ENCODE measurements around the gene AQR. TPM values are rescaled to one million over a fixed set of nuclear protein-coding genes. Genes with fewer than 3 reads are reported as not detected.

AQR gene
- polyA plus RNA-seq, 1 of the 3 experiments (the other 2 are of a cell fraction): 11.6 TPM

DNA sequence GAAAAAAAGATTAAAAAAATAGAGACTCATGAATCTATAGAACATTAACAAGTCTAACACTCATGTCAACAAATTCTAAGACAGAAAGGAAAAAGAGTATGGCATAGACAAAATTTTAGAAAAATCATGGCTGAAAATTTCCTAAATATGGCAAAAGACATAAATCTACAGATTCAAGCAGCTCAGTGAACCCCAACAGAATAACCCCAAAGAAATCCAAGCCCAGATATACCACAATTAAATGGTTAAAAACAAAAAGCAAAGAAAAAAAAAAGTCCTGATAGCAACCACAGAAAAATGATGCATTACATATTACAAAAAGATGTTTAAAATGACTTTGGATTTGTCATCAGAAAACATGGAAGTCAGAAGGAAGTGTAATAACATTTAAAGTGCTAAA is 75.6 kb downstream of the AQR start:
- Histone ChIP-seq H4K20me1 (ENCODE audit: insufficient read depth) (no peaks in the 10 kb centered on the region), H3K4me2 (no peak overlapping the region), H3K4me1 (ENCODE audit: control insufficient read depth in 1 of 2, insufficient read depth in 2 of 2, low read depth in 1 of 2, low read length in 1 of 2) (no peaks in the 10 kb centered on the region), H3K27me3 (ENCODE audit: insufficient read depth) (no peaks in the 10 kb centered on the region), H3K79me2 (ENCODE audit: insufficient read depth) (peaks cover 3% of the 10 kb centered on the region; the same call in 1 of the 2 replicates), H3F3A (replicated peaks; ENCODE audit: insufficient read depth) (peaks cover 12% of the 10 kb centered on the region), H3K9me3 (peaks cover 18% of the 10 kb centered on the region), H3K36me3 (replicated peaks in 1 of 2; ENCODE audit: control insufficient read depth in 1 of 2, insufficient read depth in 2 of 2, low read length in 1 of 2) (peaks cover 70 to 86% of the 10 kb centered on the region in 2 experiments), H3K9me2 (no peaks in the 10 kb centered on the region), H3K9ac (no peak overlapping the region), H2AFZ (ENCODE audit: low read depth) (no peak overlapping the region), H3K27ac (ENCODE audit: low read depth in 2 of 2, low read length in 1 of 2) (no peak overlapping the region), H3K4me3 (ENCODE audit: low read depth in 2 of 2, low read length in 1 of 2) (no peak overlapping the region)
- DNase-seq: no peak
- POLR2A ChIA-PET: no interaction called here
- TF ChIP-seq TAF1 (IDR thresholded peaks at IDR 0.05; ENCODE audit: borderline replicate concordance, low read depth, low read length) (no peak), TCF12 (IDR thresholded peaks at IDR 0.05) (no peak), POLR2AphosphoS5 (IDR thresholded peaks at IDR 0.05; ENCODE audit: low read depth, low read length) (no peak), RFX5 (IDR thresholded peaks at IDR 0.05; ENCODE audit: low read length) (no peak), CHD2 (IDR thresholded peaks at IDR 0.05; ENCODE audit: low read length, partially characterized antibody) (no peak), FOXM1 (IDR thresholded peaks at IDR 0.05; ENCODE audit: low read depth) (no peak), RAD21 (IDR thresholded peaks at IDR 0.05; ENCODE audit: low read length) (no peak), ELF1 (IDR thresholded peaks at IDR 0.05) (no peak), MEF2A (IDR thresholded peaks at IDR 0.05; ENCODE audit: borderline replicate concordance, low read depth) (no peak), TEAD4 (IDR thresholded peaks at IDR 0.05; ENCODE audit: borderline replicate concordance, insufficient read depth) (no peak), NFIC (IDR thresholded peaks at IDR 0.05; ENCODE audit: borderline replicate concordance) (no peak), FOSL2 (IDR thresholded peaks at IDR 0.05; ENCODE audit: borderline replicate concordance, low read depth) (no peak)
- TF ChIP-seq, protein P1, sequence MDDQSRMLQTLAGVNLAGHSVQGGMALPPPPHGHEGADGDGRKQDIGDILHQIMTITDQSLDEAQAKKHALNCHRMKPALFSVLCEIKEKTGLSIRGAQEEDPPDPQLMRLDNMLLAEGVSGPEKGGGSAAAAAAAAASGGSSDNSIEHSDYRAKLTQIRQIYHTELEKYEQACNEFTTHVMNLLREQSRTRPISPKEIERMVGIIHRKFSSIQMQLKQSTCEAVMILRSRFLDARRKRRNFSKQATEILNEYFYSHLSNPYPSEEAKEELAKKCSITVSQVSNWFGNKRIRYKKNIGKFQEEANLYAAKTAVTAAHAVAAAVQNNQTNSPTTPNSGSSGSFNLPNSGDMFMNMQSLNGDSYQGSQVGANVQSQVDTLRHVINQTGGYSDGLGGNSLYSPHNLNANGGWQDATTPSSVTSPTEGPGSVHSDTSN (IDR thresholded peaks at IDR 0.05): no peak
- TF ChIP-seq, protein P2, sequence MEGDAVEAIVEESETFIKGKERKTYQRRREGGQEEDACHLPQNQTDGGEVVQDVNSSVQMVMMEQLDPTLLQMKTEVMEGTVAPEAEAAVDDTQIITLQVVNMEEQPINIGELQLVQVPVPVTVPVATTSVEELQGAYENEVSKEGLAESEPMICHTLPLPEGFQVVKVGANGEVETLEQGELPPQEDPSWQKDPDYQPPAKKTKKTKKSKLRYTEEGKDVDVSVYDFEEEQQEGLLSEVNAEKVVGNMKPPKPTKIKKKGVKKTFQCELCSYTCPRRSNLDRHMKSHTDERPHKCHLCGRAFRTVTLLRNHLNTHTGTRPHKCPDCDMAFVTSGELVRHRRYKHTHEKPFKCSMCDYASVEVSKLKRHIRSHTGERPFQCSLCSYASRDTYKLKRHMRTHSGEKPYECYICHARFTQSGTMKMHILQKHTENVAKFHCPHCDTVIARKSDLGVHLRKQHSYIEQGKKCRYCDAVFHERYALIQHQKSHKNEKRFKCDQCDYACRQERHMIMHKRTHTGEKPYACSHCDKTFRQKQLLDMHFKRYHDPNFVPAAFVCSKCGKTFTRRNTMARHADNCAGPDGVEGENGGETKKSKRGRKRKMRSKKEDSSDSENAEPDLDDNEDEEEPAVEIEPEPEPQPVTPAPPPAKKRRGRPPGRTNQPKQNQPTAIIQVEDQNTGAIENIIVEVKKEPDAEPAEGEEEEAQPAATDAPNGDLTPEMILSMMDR (IDR thresholded peaks at IDR 0.05): no peak
- TF ChIP-seq, protein P3, sequence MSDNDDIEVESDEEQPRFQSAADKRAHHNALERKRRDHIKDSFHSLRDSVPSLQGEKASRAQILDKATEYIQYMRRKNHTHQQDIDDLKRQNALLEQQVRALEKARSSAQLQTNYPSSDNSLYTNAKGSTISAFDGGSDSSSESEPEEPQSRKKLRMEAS (IDR thresholded peaks at IDR 0.05; ENCODE audit: low read depth): no peak
- TF ChIP-seq, protein P4, sequence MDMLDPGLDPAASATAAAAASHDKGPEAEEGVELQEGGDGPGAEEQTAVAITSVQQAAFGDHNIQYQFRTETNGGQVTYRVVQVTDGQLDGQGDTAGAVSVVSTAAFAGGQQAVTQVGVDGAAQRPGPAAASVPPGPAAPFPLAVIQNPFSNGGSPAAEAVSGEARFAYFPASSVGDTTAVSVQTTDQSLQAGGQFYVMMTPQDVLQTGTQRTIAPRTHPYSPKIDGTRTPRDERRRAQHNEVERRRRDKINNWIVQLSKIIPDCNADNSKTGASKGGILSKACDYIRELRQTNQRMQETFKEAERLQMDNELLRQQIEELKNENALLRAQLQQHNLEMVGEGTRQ (IDR thresholded peaks at IDR 0.05; ENCODE audit: borderline replicate concordance, low read depth, low read length): no peak
- CTCF ChIA-PET: no interaction called here
